Adrenal gland (tissue), 12 donors: ENCODE measurements around the gene GTSE1. TPM values are rescaled to one million over a fixed set of nuclear protein-coding genes. Genes with fewer than 3 reads are reported as not detected.

ENCODE experiments used
- DNase-seq, 7 donors: peaks; one replicate each; pipeline ENCODE4 v3.0.0-alpha.2; 2019 to 2020
- H3K27ac ChIP-seq, 5 donors: fragments of 200-600 bp; sonication (generic) in 4 of 5; 1 replicate in 3 of 5; 2 replicates in 2 of 5; pipeline versions ENCODE4 v1.5.1 to v1.8.0; 2016 to 2020; ENCODE audit warnings: mild to moderate bottlenecking in 1 of 5
- H3K27me3 ChIP-seq: fragments of 200-600 bp; 2 replicates; pipeline ENCODE4 v1.8.0; 2021
- H3K36me3 ChIP-seq, 2 donors: fragments of 200-600 bp; replicated peaks in 1 of 2; 1 replicate in 1 of 2; 2 replicates in 1 of 2; pipeline versions ENCODE4 v1.5.1 to v1.8.0; 2018 to 2022
- H3K4me1 ChIP-seq, 2 donors: fragments of 200-600 bp; replicated peaks in 1 of 2; 1 replicate in 1 of 2; 2 replicates in 1 of 2; pipeline versions ENCODE4 v1.5.1 to v1.8.0; 2018 to 2021
- H3K4me3 ChIP-seq, 4 donors: fragments of 200-600 bp; sonication (generic) in 3 of 4; one replicate each; pipeline ENCODE4 v1.5.1; 2016 to 2018
- H3K9me3 ChIP-seq, 3 donors: fragments of 200-600 bp; sonication (generic) in 1 of 3; replicated peaks in 1 of 3; 1 replicate in 2 of 3; 2 replicates in 1 of 3; pipeline versions ENCODE4 v1.5.1 to v1.8.0; 2016 to 2021
- CTCF ChIP-seq, 6 experiments: fragments of 450-650 bp in 4 of 6; fragments of 200-600 bp in 2 of 6; sonication (generic) in 1 of 6; IDR thresholded peaks; 1 replicate in 5 of 6; 2 replicates in 1 of 6; pipeline versions ENCODE4 v1.5.1 to v1.8.0; 2016 to 2021; ENCODE audit warnings: antibody characterized with exemption in 6 of 6, mild to moderate bottlenecking in 2 of 6, moderate library complexity in 1 of 6
- POLR2A ChIP-seq, 2 donors: fragments of 450-650 bp; IDR thresholded peaks; one replicate each; pipeline ENCODE4 v1.6.1; 2017; ENCODE audit warnings: antibody characterized with exemption in 2 of 2, mild to moderate bottlenecking in 2 of 2, moderate library complexity in 1 of 2
- WGBS, 4 donors: extraction: QIAGEN DNeasy Blood & Tissue Kit in 2 of 4; methylation state at CpG; one replicate each; pipeline versions ENCODE4 v1.1.5 to v1.1.7; 2013 to 2017; 5-methylcytosine and 5-hydroxymethylcytosine counted together
- intact Hi-C, 2 donors: fragments of 100-400 bp; cut with DNase I; formaldehyde crosslinking; loops; one replicate each; pipeline versions ENCODE4 v1.14.1 to v1.15.0; 2022 to 2023
- polyA plus RNA-seq, 3 donors: library from polyadenylated mRNA; stranded (reverse); fragments of 200-250 nt in 2 of 3; fragments of 350-450 nt in 1 of 3; fragmentation: Illumina TruSeq in 1 of 3; extraction: RNeasy Lipid Tissue Mini Kit (QIAGEN cat#74804) in 1 of 3; gene quantifications; one replicate each; pipeline ENCODE4 v1.2.3, GENCODE V29; 2013 to 2014
- total RNA-seq, 9 donors: library from RNA; depleted of rRNA in 4 of 9; stranded (reverse); fragments of >200 nt in 4 of 9; fragments of 120-200 nt in 1 of 9; fragmentation: NEBNext Ultra II Directional in 1 of 9; extraction: Animal tissue kit (Norgen Biotek cat#: 25700) in 1 of 9; gene quantifications; one replicate each; pipeline versions ENCODE4 v1.1.0 to v1.2.4, GENCODE V29; 2013 to 2023
- donor health status: healthy with polysubstance abuse.
- donor health status: Bipolar disorder and iron deficiency.
- donor health status: DM: yes; HTN: yes; CAD: no.
- donor health status: DM: no; HTN: no; CAD: no.
- donor health status: DM: no; HTN: no; CAD: no.
- donor health status: DM: yes; HTN: yes; CAD: no.

Gene GTSE1
- total and polyA plus RNA-seq, 12 donors = 0.06 to 5.7 (median 1.0) TPM

GRCh38 chr22:46361826-46362202 lies 65.1 kb downstream of the GTSE1 start:
- Histone ChIP-seq H3K27ac (no peak overlapping the region), H3K4me3 (no peak overlapping the region), H3K27me3 (peaks cover 3% of the 10 kb centered on the region), H3K4me1 (no peaks in the 10 kb centered on the region), H3K9me3 (no peaks in the 10 kb centered on the region), H3K36me3 (peaks cover 0 to 7% of the 10 kb centered on the region in 2 donors)
- intact Hi-C loops = no loop called here
- 52 to 64% (median 63%) methylated on average over 7 to 11 of the region's 11 CpGs for WGBS, 4 donors
- TF ChIP-seq CTCF (IDR thresholded peaks at IDR 0.05) (no peak), POLR2A (IDR thresholded peaks at IDR 0.05) (no peak)
- no peak for DNase-seq

GRCh38 chr22:46362203-46362933 lies 65.7 kb downstream of the GTSE1 start:
- Histone ChIP-seq H3K9me3 (no peaks in the 10 kb centered on the region), H3K4me3 (no peak overlapping the region), H3K4me1 (no peaks in the 10 kb centered on the region), H3K36me3 (peaks cover 0 to 1% of the 10 kb centered on the region in 2 donors), H3K27ac (no peak overlapping the region), H3K27me3 (peaks cover 5% of the 10 kb centered on the region)
- no peak for TF ChIP-seq CTCF (IDR thresholded peaks at IDR 0.05)
- no peak for DNase-seq
- WGBS, 4 donors = 55 to 73% (median 58%) methylated on average over 12 to 25 of the region's 25 CpGs
- intact Hi-C loops = no loop called here

- TF ChIP-seq POLR2A (IDR thresholded peaks at IDR 0.05) (no peak), CTCF (IDR thresholded peaks at IDR 0.05) (no peak)
- intact Hi-C loops = no loop called here
- peaks cover 5% of the 10 kb centered on the region for H3K27me3 ChIP-seq
- H3K4me1 ChIP-seq = no peaks in the 10 kb centered on the region
- WGBS, 4 donors = 84 to 89% (median 85%) methylated on average over 11 to 15 of the region's 15 CpGs
- H3K4me3 ChIP-seq = no peak overlapping the region
- no peak for DNase-seq
- no peaks in the 10 kb centered on the region for H3K36me3 ChIP-seq
- H3K27ac ChIP-seq = no peak overlapping the region
- H3K9me3 ChIP-seq = no peaks in the 10 kb centered on the region
These were observed 66.4 kb downstream of the GTSE1 start for GRCh38 chr22:46362934-46363515.

GRCh38 chr22:46363611-46364321 lies 67.1 kb downstream of the GTSE1 start:
- H3K4me3 ChIP-seq = no peak overlapping the region
- H3K27ac ChIP-seq = no peak overlapping the region
- TF ChIP-seq POLR2A (IDR thresholded peaks at IDR 0.05) = no peak
- no peak for TF ChIP-seq CTCF (IDR thresholded peaks at IDR 0.05)
- peaks cover 5% of the 10 kb centered on the region for H3K27me3 ChIP-seq
- no peak for DNase-seq
- intact Hi-C loops = no loop called here
- WGBS, 4 donors = 70 to 80% (median 77%) methylated on average over 16 to 35 of the region's 35 CpGs
- no peaks in the 10 kb centered on the region for H3K4me1 ChIP-seq
- no peaks in the 10 kb centered on the region for H3K36me3 ChIP-seq
- no peaks in the 10 kb centered on the region for H3K9me3 ChIP-seq
